HG03103 (cell line): ENCODE results near the gene TMEM271.
"Not testable (repeated sequence)": the region's sequence is repeated elsewhere in the genome, so short reads cannot be mapped to it uniquely, and the experiment has no call there.

Source experiments
- ATAC-seq: cut with Tn5 transposase; IDR thresholded peaks from one replicate; pipeline ENCODE4 v1.9.1; 2021; ENCODE audit warnings: low read depth; ENCODE audit not compliant: unreplicated experiment

The TMEM271 gene

DNA sequence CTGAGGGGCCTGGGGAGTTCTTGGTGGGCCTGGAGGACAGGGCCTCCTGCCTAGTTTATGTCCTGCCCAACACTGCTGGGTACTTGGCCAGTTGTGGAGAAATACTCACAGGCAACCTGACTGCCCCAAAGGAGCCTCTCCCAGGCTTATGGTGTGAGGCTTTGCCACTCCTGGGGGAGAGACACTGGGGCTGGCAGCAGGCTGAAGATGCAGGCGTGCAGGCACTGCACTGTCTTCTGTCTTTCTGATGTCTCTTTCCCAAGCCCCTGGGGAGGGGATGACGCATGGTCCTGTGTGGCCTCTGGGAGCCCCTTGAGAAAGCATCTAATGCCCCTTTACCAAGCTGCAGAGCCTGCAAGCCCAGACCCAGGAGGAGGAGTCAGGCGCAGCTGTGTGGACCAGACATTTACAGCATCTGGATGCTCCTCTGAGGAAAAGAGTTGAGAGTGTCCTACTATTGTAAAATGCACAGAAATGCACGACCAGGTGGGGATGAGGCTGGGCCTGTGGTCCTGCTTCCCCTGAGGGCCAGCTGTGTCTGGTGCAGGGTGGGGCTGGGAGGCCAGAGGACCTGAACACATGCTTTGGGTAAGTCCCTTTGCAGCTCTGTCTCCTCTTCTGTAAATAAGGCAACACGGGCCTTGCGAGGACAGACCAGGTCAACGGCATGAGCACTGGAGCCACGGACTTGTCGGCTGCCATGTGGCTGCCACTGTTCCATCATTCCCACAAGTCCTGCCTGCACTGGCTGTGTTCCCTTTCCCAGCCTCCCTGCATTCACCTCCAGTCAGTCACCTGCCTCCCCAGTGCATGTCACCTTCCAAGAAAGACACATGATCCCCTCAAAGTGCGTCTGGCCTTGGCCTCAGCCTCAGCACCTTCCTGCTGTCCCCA lies 8.4 kb downstream of the TMEM271 start:
- ATAC-seq = no peak

DNA sequence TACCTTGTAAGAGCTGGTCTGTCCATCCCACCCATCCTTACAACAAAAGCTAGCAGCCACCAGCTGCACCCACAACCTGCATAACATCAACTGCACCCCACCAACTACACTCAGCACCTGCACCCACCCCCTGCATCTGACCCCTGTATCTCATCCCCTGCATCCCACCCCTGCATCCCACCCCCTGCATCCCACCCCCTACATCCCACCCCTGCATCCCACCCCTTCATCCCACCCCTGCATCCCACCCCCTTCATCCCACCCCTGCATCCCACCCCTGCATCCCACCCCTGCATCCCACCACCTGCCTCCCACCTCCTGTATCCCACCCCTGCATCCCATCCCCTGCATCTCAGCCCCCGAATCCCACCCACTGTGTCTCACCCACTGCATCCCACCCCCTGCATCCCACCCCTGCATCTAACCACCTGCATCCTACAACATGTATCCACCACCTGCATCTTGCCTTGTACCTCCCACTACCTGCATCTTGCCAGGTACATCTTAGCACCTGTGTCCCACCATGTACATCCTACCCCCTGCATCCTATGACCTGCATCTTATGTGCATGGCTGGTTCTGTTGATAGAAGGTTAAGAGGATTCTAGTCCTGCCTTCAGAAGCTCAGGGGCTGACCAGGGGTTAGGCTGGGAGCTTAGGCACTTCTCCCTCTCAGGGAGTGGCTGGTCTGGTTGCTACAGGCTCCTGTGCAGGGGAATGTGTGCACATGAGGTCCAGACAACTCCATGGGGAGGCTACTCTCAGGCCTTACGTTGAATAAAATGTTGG lies 9.4 kb downstream of the TMEM271 start:
- ATAC-seq = no peak

DNA sequence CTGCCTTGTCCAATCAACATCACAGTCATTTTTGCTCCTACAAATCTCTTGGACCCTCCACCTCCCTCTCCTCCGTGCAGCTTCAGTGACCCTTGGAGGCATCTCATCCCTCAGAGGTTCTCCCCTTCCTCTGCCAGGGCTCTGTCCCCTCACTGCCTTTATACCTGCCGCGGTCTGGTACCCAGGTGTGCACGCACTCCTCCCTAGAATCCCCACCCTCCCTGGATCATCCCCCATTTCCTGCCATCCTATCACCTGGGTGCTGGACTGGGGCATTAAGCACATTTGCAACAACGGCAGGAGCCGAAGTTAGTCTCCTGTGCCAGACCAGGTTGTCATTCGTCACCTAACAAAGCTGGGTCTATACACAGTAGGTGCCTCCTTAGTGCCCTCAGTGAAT lies 10.1 kb downstream of the TMEM271 start:
- no peak for ATAC-seq

DNA sequence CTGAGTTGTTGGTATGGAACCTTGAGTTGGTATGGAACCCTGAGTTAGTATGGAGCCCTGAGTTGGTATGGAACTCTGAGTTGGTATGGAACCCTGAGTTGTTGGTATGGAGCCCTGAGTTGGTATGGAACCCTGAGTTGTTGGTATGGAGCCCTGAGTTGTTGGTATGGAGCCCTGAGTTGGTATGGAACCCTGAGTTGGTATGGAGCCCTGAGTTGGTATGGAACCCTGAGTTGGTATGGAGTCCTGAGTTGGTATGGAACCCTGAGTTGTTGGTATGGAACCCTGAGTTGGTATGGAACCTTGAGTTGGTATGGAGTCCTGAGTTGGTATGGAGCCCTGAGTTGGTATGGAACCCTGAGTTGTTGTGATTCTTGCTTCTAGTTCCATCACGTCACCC lies 10.5 kb downstream of the TMEM271 start:
- not testable (repeated sequence) for ATAC-seq

DNA sequence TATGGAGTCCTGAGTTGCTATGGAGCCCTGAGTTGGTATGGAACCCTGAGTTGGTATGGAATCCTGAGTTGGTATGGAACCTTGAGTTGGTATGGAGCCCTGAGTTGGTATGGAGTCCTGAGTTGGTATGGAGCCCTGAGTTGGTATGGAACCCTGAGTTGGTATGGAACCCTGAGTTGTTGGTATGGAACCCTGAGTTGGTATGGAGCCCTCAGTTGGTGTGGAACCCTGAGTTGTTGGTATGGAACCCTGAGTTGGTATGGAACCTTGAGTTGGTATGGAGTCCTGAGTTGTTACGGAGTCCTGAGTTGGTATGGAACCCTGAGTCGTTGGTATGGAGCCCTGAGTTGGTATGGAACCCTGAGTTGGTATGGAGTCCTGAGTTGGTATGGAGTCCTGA lies 13.6 kb downstream of the TMEM271 start:
- ATAC-seq = not testable (repeated sequence)

DNA sequence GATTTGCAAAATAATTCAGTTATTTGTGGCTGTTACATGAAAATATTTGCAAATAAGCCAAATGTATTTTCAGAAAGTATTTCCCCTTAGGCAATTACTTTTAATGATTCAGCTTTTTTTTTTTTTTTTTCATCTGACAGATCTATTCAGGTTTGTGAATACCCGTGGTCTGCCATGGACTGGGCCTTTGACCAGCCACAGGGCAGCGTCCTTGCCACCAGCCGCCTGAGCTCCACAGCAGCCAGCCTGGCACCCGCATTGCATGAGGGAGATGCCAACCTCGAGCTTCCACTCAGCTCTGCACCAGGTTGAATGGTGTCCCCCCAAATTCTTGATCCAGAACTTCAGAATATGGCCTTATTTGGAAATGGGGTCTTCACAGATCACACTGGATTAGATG lies 14.7 kb downstream of the TMEM271 start:
- no peak for ATAC-seq

DNA sequence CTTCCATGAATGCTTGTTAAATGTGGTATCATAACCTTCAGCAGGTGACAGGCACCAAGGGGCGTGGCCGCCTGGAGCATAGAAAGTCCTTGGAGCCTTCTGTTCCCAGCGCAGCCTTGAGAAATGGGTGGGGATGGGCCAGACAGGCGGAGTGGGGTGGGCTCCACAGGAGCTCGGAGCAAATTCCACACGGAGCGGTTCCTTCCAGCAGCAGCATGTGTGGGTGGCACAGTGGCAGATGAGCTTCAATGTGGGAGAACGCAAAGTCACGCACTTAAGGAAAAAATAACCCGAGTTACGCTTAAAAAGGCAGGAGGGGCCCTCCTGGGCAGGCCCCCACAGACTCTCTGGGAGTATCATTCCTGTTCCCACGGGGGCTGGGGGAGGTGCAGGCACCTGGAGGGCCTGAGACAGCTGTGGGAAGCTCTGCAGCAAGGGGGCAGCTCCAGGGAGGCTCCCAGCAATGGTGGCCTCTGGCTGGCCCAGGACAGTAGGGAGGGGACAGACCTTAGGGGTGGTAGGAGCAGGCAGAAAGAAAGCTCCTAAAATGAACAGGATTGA lies 15.3 kb downstream of the TMEM271 start:
- ATAC-seq = no peak

DNA sequence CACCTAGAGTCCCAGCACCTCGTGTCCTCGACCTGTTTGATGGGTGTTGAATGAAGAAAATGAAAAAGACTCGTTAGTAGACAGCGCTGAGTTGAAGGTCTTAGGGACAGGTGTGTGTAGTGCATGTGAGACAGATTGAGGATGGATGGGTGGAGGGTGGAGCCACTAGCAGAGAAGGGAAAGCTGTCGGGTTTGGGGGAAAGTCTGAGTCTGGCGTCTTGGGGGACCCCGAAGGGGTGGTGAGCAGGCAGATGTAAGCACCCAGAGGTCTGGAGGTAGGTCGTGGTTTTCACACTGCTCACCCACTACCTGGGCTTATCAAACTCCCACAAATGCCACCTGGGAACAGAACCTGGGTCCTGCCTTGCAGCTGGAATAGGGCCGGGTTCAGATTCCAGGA lies 16.0 kb downstream of the TMEM271 start:
- ATAC-seq = no peak

DNA sequence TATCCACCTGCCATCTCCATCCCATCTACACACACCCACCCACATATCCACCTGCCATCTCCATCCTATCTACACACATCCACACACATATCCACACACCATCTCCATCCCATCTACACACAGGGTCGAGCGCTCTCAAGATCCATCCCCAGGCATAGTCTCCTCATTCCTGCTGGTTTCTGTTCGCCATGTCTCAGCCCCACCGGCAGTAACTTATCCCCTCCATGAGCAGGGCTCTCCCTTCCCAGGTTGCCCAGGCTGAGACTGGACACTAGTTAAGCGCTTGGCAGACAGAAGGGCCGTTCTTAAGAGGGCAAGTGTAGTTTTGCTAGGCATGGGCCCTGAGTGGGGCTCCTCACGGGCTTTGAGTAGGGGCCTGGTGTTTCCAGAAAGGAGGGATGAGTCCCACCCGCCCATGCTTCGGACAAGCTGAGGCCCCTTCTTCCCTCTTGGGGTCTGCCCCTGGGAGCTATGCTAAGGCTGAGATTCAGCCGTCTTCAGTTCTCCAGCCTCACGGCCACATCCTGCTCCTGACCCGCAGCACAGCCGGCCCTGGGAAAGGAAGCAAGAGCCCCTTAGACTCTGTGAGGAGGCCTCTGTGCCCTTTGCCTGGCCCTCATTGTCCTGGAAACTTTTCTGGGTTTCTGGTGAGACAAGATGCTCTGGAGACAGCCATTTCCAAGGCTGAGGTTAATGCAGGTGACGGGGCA lies 20.4 kb downstream of the TMEM271 start:
- ATAC-seq = no peak

DNA sequence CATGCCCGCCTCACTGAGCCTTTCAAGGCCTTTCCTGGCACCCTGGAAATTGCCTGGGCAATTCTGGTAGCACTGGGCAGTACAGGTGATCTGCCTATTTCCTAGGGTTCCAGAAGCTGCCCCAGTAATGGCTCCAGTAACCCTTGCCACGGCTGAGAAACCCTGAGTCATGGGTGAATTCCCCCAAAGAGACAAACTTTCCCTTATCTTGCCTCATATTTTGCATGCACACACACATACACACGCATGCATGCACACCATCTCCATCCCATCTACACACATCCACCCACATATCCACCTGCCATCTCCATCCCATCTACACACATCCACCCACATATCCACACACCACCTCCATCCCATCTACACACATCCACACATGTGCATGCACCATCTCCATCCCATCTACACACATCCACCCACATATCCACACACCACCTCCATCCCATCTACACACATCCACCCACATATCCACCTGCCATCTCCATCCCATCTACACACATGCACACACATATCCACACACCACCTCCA lies 21.2 kb downstream of the TMEM271 start:
- not testable (repeated sequence) for ATAC-seq

DNA sequence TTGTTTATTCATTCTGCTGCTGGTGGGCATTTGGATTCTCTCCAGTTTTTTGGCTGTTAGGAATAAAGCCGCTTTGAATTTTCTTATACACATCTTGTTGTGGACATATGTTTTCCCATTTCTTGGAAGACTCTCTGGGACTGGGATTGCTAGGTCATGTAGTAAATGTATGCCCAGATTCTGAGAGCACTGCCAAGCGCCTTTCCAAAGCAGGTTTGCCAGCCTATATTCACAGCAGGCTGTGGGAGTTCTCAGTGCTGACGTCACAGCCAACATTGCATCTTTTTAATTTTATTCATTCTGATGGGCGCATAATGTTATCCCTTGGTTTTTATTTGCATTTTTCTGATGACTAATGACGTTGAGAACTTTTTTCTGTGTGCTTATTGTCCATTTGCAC lies 24.1 kb downstream of the TMEM271 start:
- no peak for ATAC-seq

DNA sequence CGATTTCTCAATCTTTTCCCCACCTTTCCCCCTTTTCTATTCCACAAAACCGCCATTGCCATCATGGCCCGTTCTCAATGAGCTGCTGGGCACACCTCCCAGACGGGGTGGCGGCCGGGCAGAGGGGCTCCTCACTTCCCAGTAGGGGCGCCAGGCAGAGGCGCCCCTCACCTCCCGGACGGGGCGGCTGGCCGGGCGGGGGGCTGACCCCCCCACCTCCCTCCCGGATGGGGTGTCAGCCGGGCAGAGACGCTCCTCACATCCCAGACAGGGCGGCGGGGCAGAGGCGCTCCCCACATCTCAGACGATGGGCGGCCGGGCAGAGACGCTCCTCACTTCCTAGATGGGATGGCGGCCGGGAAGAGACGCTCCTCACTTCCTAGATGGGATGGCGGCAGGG lies 25.8 kb downstream of the TMEM271 start:
- ATAC-seq = not testable (repeated sequence)

DNA sequence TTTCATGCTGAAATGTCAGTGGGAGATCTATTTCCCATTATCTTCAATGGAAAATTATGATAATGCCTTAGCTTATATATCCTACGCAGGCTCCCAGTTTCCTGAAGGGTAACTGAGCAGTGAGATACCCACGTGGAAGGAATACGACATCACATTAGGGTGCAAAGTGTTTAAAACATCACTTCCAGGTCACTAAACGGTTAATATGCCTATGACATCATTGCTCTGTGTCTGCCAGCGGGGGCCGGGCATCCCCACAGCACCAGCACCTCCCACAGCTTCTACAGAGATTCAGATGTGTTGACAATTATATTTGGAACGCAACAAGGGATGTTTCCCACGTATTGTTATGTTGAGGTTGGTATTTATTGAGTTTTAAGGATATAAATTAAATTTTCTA lies 27.1 kb downstream of the TMEM271 start:
- ATAC-seq = no peak

DNA sequence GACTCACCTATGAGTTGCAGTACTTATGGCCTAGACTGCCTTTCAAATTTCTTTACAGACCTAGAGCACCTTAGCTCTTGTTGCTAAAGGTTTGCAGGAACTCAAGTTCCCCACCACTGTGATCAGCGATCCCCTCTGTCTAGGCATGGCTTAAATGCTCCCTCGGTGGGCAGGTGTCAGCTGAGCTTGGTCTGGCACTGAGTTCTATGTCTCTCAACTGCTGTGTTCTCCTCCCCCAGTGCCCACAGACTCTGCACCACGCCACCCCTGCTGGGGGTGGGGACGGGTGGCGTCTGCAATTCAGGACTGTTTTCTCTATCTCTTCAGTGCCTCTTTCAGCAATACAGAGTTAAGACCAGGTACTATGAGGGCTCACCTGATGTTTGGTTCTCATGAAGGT lies 30.5 kb downstream of the TMEM271 start:
- no peak for ATAC-seq

DNA sequence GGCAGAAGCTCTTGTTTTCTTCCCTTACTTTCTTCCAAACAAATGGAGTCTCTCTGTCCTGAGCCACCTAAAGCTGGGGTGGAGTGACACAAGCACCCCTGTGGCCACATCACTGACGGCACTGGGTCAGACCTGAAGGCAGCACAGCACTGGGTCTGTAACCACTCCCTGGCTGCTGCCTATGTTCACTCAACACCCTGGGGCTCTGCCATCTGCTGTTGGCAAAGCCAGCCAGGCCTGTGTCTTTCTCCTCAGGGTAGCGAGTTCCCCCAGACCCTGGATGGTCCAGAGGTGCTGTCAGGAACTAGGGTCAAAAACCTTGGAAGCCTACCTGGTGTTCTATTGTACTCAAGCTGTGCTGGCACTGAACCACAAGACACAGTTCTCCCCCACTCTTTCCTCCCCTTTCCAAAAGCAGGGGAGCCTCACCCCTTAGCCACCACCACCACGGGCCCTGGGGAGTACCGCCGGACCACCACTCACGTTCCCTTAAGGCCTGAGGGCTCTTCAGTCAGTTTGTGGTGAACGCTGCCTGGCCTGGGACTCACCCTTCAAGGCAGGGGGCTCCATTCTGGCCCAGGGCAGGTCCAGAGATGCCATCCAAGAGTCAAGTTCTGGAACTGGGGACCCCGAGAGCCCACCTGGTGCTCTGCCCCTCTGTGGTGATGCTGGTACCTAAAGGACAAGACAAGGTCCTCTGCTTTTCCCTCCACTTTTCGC lies 31.5 kb downstream of the TMEM271 start:
- no peak for ATAC-seq

DNA sequence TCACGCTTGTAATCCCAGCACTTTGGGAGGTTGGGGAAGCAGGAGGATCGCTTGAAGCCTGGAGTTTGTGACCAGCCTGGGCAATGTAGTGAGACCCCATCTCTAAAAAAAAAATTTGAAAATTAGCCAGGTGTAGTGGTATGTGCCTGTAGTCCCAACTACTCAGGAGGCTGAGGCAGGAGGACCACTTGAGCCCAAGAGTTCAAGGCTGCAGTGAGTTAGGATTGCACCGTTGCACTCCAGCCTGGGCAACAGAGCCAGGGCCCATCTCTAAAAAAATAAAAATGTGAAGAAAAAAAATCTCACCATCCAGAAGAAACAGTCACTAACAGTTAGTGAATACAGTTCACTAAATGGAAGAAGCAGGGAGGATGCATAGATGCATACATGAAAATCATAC lies 34.8 kb downstream of the TMEM271 start:
- no peak for ATAC-seq

DNA sequence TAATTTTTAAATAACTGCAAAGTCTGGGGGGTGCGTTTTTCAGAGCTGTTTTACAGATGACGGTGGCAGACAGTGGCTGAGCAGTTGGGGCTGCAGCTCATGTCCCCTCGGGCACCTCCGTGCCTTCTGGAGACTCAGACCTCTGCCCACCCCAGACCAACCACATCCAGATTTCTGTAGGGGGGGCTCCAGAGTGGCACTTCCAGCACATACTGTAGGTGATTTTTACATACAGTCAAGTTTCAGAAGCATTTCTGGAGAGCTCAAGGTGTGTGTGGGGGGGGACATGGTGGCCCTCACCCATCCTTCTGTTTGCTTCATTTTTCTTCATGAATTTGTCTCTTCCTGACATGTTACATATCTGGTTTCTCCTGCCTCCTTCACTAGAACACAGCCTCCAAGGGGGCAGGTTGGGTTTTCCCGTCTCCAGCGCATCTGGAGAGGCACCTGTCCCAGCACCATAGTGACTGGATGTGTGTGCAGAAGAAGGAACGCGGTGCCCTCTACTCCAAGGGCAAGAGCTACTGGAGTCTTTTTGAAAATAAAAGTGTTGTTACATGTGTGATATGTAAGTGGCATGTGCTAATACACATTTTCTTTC lies 37.5 kb downstream of the TMEM271 start:
- no peak for ATAC-seq

DNA sequence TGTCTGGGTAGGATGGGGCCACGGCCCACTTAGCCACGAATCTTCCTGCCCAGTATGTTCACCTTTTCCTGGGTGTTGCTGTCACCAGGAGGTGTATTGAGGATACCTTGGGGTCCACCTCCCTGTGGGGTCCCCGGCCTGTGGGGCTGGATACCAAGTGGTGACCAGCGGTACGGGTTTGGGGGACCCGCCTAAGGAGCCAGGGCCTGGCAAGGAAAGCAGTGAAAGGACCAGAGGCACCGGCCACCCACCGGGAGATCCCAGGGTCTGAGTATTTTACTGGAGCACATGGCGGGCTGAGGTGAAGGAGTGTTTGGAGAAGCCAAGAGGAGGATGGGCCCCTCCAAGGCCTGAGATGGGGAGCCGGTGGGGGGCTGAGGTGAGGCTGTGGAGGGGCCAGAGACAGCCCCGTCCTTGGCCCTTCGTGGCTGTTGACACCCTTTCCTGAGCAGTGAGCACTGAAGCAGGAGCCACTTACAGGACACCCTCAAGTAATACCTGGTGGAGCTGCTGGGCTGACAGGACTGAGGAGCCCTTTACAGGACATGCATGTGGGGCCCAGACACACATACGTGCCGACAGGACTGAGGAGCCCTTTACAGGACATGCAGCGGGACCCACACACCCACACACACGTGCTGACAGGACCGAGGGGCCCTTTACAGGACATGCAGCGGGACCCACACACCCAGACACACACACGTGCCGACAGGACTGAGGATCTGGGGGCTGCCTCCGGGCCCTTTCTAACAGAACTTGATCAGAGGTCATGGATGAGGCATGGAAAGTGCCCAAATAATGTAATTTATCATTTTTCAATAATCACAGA lies 38.4 kb downstream of the TMEM271 start:
- no peak for ATAC-seq
